Heart left ventricle (tissue), 13 donors: ENCODE data around the gene DNMT3B.
"Not testable (repeated sequence)": the region's sequence is repeated elsewhere in the genome, so short reads cannot be mapped to it uniquely, and the experiment has no call there.

Experiments used
- CTCF ChIP-seq, 12 donors: fragments of 200-600 bp; sonication (generic) in 4 of 12; IDR thresholded peaks; one replicate each; pipeline versions ENCODE4 v1.5.0 to v1.8.0; 2018 to 2022; ENCODE audit warnings: antibody characterized with exemption in 12 of 12, mild to moderate bottlenecking in 5 of 12
- POLR2A ChIP-seq, 2 donors: fragments of 450-650 bp; IDR thresholded peaks; one replicate each; pipeline ENCODE4 v1.6.1; 2017; ENCODE audit warnings: antibody characterized with exemption in 2 of 2, mild to moderate bottlenecking in 2 of 2, moderate library complexity in 2 of 2
- donor health status: ischemic (EF 13 %, LVEDD 7.1; RV severe dilation, severe dysfunction).
- donor health status: DM: no; HTN: yes; CAD: no.
- donor health status: DM: no; HTN: no; CAD: no.
- donor health status: ischemic (EF 25% LVEDD 6.9; RV normal size, moderate dysfunction).
- donor health status: ischemic (EF 25% LVEDD 5.7; RV mildly dilated, moderate dysfunction).
- donor health status: ischemic (EF 35%, LVEDD 5.7; RV mildly dilated, moderate dysfunction).
- donor health status: nonischemic (EF 11% LVEDD 7.7; RV severe dilation, severe dysfunction).
- donor health status: DM: yes; HTN: yes; CAD: no.
- donor health status: PGD.
- donor health status: ischemic (EF 29% LVEDD 5.4; RV normal size, mild dysfunction).
- donor health status: nonischemic (EF 23%, LVEDD 6.1; RV moderate dilation, normal function).

- TF ChIP-seq CTCF, POLR2A (IDR thresholded peaks at IDR 0.05): not testable (repeated sequence)
These were observed 3.2 kb downstream of the DNMT3B start for GRCh38 chr20:32765230-32765875.
